ENCODE data around the gene METAP2. TPM values are rescaled to one million over a fixed set of nuclear protein-coding genes. Genes with fewer than 3 reads are reported as not detected.

METAP2 gene
- total RNA-seq, 1 experiment from 2014 or later = 127 TPM

DNA sequence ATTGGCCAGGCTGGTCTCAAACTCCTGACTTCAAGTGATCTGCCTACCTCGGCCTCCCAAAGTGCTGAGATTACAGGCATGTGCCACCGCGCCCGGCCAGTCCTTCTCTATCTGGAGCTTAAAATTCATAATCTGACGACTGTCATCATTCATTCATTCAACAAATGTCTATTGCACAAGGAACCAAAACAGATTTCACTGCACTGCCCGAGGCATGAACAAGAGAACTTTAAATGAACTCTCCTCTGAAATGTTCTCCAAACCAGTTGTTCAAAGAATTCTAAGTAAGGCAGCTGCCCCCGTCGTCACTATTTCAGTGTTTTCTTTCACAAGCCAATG is 44.8 kb upstream of the METAP2 start:
- Histone ChIP-seq H2AFZ (ENCODE audit: low read depth, low read length, poor library complexity, severe bottlenecking) (no peak overlapping the region), H3K4me1 (ENCODE audit: control insufficient read depth in 1 of 2, insufficient read depth in 2 of 2, low read length in 2 of 2) (peaks cover 4 to 11% of the 10 kb centered on the region in 2 experiments; a peak in 3 of 4 replicates), H3K27ac (ENCODE audit: low read depth, low read length) (no peak overlapping the region), H3K9me2 (ENCODE audit: insufficient read depth) (no peaks in the 10 kb centered on the region), H3K79me2 (ENCODE audit: insufficient read depth, low read length) (no peaks in the 10 kb centered on the region), H3K4me2 (ENCODE audit: low read length) (no peak overlapping the region), H3K9ac (ENCODE audit: low read length) (no peak overlapping the region), H3K9me3 (ENCODE audit: control insufficient read depth in 1 of 2, insufficient read depth in 1 of 2, low read depth in 1 of 2, low read length in 2 of 2) (no peaks in the 10 kb centered on the region), H3K27me3 (ENCODE audit: insufficient read depth, low read length) (no peaks in the 10 kb centered on the region), H4K20me1 (ENCODE audit: insufficient read depth) (no peaks in the 10 kb centered on the region), H3K4me3 (replicated peaks in 1 of 2; ENCODE audit: low read depth in 1 of 2, low read length in 2 of 2) (no peak overlapping the region), H3K36me3 (ENCODE audit: control insufficient read depth in 1 of 2, insufficient read depth in 2 of 2, low read length in 2 of 2) (no peaks in the 10 kb centered on the region)
- no peak for TF ChIP-seq SRF (IDR thresholded peaks at IDR 0.05; ENCODE audit: low read depth)
- no peak for TF ChIP-seq SP1 (IDR thresholded peaks at IDR 0.05; ENCODE audit: low read depth)
- TF ChIP-seq YY1 (IDR thresholded peaks at IDR 0.05; ENCODE audit: extremely low read depth, insufficient replicate concordance, low read depth, low read length) = no peak
- TF ChIP-seq SIN3A (IDR thresholded peaks at IDR 0.05; ENCODE audit: low read depth) = no peak
- TF ChIP-seq, protein P1, sequence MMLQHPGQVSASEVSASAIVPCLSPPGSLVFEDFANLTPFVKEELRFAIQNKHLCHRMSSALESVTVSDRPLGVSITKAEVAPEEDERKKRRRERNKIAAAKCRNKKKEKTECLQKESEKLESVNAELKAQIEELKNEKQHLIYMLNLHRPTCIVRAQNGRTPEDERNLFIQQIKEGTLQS (IDR thresholded peaks at IDR 0.05) = no peak
- TF ChIP-seq, protein P2, sequence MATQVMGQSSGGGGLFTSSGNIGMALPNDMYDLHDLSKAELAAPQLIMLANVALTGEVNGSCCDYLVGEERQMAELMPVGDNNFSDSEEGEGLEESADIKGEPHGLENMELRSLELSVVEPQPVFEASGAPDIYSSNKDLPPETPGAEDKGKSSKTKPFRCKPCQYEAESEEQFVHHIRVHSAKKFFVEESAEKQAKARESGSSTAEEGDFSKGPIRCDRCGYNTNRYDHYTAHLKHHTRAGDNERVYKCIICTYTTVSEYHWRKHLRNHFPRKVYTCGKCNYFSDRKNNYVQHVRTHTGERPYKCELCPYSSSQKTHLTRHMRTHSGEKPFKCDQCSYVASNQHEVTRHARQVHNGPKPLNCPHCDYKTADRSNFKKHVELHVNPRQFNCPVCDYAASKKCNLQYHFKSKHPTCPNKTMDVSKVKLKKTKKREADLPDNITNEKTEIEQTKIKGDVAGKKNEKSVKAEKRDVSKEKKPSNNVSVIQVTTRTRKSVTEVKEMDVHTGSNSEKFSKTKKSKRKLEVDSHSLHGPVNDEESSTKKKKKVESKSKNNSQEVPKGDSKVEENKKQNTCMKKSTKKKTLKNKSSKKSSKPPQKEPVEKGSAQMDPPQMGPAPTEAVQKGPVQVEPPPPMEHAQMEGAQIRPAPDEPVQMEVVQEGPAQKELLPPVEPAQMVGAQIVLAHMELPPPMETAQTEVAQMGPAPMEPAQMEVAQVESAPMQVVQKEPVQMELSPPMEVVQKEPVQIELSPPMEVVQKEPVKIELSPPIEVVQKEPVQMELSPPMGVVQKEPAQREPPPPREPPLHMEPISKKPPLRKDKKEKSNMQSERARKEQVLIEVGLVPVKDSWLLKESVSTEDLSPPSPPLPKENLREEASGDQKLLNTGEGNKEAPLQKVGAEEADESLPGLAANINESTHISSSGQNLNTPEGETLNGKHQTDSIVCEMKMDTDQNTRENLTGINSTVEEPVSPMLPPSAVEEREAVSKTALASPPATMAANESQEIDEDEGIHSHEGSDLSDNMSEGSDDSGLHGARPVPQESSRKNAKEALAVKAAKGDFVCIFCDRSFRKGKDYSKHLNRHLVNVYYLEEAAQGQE (IDR thresholded peaks at IDR 0.05; ENCODE audit: low read depth) = no peak
- TF ChIP-seq, protein P3, sequence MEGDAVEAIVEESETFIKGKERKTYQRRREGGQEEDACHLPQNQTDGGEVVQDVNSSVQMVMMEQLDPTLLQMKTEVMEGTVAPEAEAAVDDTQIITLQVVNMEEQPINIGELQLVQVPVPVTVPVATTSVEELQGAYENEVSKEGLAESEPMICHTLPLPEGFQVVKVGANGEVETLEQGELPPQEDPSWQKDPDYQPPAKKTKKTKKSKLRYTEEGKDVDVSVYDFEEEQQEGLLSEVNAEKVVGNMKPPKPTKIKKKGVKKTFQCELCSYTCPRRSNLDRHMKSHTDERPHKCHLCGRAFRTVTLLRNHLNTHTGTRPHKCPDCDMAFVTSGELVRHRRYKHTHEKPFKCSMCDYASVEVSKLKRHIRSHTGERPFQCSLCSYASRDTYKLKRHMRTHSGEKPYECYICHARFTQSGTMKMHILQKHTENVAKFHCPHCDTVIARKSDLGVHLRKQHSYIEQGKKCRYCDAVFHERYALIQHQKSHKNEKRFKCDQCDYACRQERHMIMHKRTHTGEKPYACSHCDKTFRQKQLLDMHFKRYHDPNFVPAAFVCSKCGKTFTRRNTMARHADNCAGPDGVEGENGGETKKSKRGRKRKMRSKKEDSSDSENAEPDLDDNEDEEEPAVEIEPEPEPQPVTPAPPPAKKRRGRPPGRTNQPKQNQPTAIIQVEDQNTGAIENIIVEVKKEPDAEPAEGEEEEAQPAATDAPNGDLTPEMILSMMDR (IDR thresholded peaks at IDR 0.05 in 2 of 3, conservative IDR thresholded peaks at IDR 0.05 in 1 of 3; ENCODE audit: borderline replicate concordance in 1 of 3, insufficient read depth in 1 of 3, low read depth in 2 of 3, low read length in 2 of 3) = no peak
- no peak for TF ChIP-seq EZH2phosphoT487 (IDR thresholded peaks at IDR 0.05; ENCODE audit: borderline replicate concordance)
- no peak for TF ChIP-seq EGR1 (IDR thresholded peaks at IDR 0.05; ENCODE audit: low read depth)
- no peak for TF ChIP-seq ZNF274 (IDR thresholded peaks at IDR 0.05; ENCODE audit: low read depth, low read length)
- intact Hi-C loops (cut with micrococcal nuclease) = no loop called here
- ChIA-PET POLR2A (no interaction called here), CTCF (no interaction called here), RAD21 (ENCODE audit: low non-redundant PET in 1 of 2, low total read pairs in 2 of 2, uncharacterized antibody in 2 of 2, unreplicated experiment in 2 of 2) (no interaction called here)
- BruUV-seq (replicated peaks) = no TSS peak
- DNase-seq (ENCODE audit: low read depth, low spot score) = no peak
- no peak for ATAC-seq

All from HCT116 (cell line).